Spleen (tissue), 11 donors: ENCODE results near the gene ENPP6. TPM values are rescaled to one million over a fixed set of nuclear protein-coding genes. Genes with fewer than 3 reads are reported as not detected.

Source experiments
- DNase-seq: peaks from one replicate; pipeline ENCODE4 v3.0.0-alpha.2; 2020
- H3K27ac ChIP-seq, 8 donors: fragments of 200-600 bp; sonication (generic) in 7 of 8; 1 replicate in 4 of 8; 2 replicates in 4 of 8; pipeline versions ENCODE4 v1.5.0 to v1.8.0; 2016 to 2021; ENCODE audit warnings: inconsistent platforms in 4 of 8, mild to moderate bottlenecking in 4 of 8, moderate library complexity in 1 of 8
- H3K27me3 ChIP-seq, 7 donors: fragments of 200-600 bp; sonication (generic) in 6 of 7; replicated peaks in 1 of 7; 1 replicate in 4 of 7; 2 replicates in 3 of 7; pipeline versions ENCODE4 v1.5.0 to v1.8.0; 2016 to 2021; ENCODE audit warnings: inconsistent platforms in 3 of 7, mild to moderate bottlenecking in 1 of 7
- H3K36me3 ChIP-seq, 6 donors: fragments of 200-600 bp; sonication (generic) in 5 of 6; 1 replicate in 4 of 6; 2 replicates in 2 of 6; pipeline versions ENCODE4 v1.5.0 to v1.8.0; 2016 to 2021; ENCODE audit warnings: inconsistent platforms in 2 of 6
- H3K4me1 ChIP-seq, 6 donors: fragments of 200-600 bp; sonication (generic) in 5 of 6; 1 replicate in 3 of 6; 2 replicates in 3 of 6; pipeline versions ENCODE4 v1.5.0 to v1.8.0; 2016 to 2021; ENCODE audit warnings: inconsistent platforms in 3 of 6
- H3K4me3 ChIP-seq, 8 donors: fragments of 200-600 bp; sonication (generic) in 7 of 8; 1 replicate in 4 of 8; 2 replicates in 4 of 8; pipeline versions ENCODE4 v1.5.0 to v1.8.0; 2016 to 2021; ENCODE audit warnings: inconsistent platforms in 4 of 8, mild to moderate bottlenecking in 4 of 8, moderate library complexity in 2 of 8
- H3K9me3 ChIP-seq, 8 donors: fragments of 200-600 bp; sonication (generic) in 7 of 8; 1 replicate in 4 of 8; 2 replicates in 4 of 8; pipeline versions ENCODE4 v1.5.0 to v1.8.0; 2016 to 2021; ENCODE audit warnings: inconsistent platforms in 4 of 8
- POLR2A ChIP-seq, 3 donors: fragments of 450-650 bp; IDR thresholded peaks; one replicate each; pipeline ENCODE4 v1.5.1; 2017; ENCODE audit warnings: antibody characterized with exemption in 3 of 3, mild to moderate bottlenecking in 1 of 3
- POLR2AphosphoS5 ChIP-seq, 3 donors: sonication (generic); formaldehyde crosslinking; IDR thresholded peaks; one replicate each; pipeline ENCODE4 v1.5.1; 2017; ENCODE audit warnings: antibody characterized with exemption in 3 of 3
- WGBS, 5 donors: extraction: QIAGEN DNeasy Blood & Tissue Kit in 3 of 5; methylation state at CpG; one replicate each; pipeline versions ENCODE4 v1.1.5 to v1.1.7; 2013 to 2018; 5-methylcytosine and 5-hydroxymethylcytosine counted together
- intact Hi-C: fragments of 100-400 bp; cut with DNase I; formaldehyde crosslinking; loops from one replicate; pipeline ENCODE4 v1.15.0; 2023; ENCODE audit warnings: low total_unique reads
- polyA plus RNA-seq, 3 donors: library from polyadenylated mRNA; stranded (reverse); fragments of 200-250 nt; gene quantifications; one replicate each; pipeline ENCODE4 v1.2.1, GENCODE V29; 2013
- total RNA-seq, 7 donors: library from RNA; depleted of rRNA in 3 of 7; stranded (reverse); fragments of >200 nt in 3 of 7; fragmentation: NEBNext Ultra II Directional in 4 of 7; extraction: Animal tissue kit (Norgen Biotek cat#: 25700) in 4 of 7; gene quantifications; one replicate each; pipeline versions ENCODE4 v1.1.0 to v1.2.1, GENCODE V29; 2016 to 2021
- TF ChIP-seq, protein P1 (sequence below), 11 experiments: fragments of 200-600 bp in 7 of 11; fragments of 450-650 bp in 4 of 11; sonication (generic) in 4 of 11; IDR thresholded peaks in 8 of 11; conservative IDR thresholded peaks in 3 of 11; 1 replicate in 7 of 11; 2 replicates in 4 of 11; pipeline versions ENCODE4 v1.4.0 to v1.8.0; 2016 to 2021; ENCODE audit warnings: antibody characterized with exemption in 11 of 11, inconsistent platforms in 4 of 11, mild to moderate bottlenecking in 1 of 11
- donor health status: healthy with polysubstance abuse.
- donor health status: DM: no; HTN: no; CAD: no; lungs with moderate emphysema.
- donor health status: DM: no; HTN: no; CAD: no.
- donor health status: Bipolar disorder and iron deficiency.
- donor health status: healthy.
- donor health status: DM: no; HTN: no; CAD: no.
- donor health status: DM: yes; HTN: yes; CAD: no.

ENPP6 gene
- total and polyA plus RNA-seq, 10 donors: 0.23 to 2.4 (median 1.1) TPM

- Histone ChIP-seq H3K27me3 (peaks cover 0 to 27% (median 0%) of the 10 kb centered on the region in 7 donors), H3K36me3 (no peaks in the 10 kb centered on the region), H3K9me3 (no peaks in the 10 kb centered on the region), H3K4me1 (peaks cover 0 to 21% (median 2%) of the 10 kb centered on the region in 6 donors), H3K27ac (no peak overlapping the region), H3K4me3 (no peak overlapping the region)
- 81 to 93% (median 83%) methylated on average over 4 of the region's 4 CpGs for WGBS, 5 donors
- TF ChIP-seq POLR2AphosphoS5 (IDR thresholded peaks at IDR 0.05) (no peak), POLR2A (IDR thresholded peaks at IDR 0.05) (no peak)
- TF ChIP-seq, protein P1, sequence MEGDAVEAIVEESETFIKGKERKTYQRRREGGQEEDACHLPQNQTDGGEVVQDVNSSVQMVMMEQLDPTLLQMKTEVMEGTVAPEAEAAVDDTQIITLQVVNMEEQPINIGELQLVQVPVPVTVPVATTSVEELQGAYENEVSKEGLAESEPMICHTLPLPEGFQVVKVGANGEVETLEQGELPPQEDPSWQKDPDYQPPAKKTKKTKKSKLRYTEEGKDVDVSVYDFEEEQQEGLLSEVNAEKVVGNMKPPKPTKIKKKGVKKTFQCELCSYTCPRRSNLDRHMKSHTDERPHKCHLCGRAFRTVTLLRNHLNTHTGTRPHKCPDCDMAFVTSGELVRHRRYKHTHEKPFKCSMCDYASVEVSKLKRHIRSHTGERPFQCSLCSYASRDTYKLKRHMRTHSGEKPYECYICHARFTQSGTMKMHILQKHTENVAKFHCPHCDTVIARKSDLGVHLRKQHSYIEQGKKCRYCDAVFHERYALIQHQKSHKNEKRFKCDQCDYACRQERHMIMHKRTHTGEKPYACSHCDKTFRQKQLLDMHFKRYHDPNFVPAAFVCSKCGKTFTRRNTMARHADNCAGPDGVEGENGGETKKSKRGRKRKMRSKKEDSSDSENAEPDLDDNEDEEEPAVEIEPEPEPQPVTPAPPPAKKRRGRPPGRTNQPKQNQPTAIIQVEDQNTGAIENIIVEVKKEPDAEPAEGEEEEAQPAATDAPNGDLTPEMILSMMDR (IDR thresholded peaks at IDR 0.05 in 8 of 11, conservative IDR thresholded peaks at IDR 0.05 in 3 of 11): no peak
- intact Hi-C loops: no loop called here
- DNase-seq: no peak
Observed at GRCh38 chr4:184232975-184233374, 15.3 kb upstream of the ENPP6 start.

GRCh38 chr4:184232202-184232601 lies 14.5 kb upstream of the ENPP6 start:
- H3K36me3 ChIP-seq: no peaks in the 10 kb centered on the region
- H3K9me3 ChIP-seq: no peaks in the 10 kb centered on the region
- H3K4me1 ChIP-seq: peaks cover 0 to 21% (median 2%) of the 10 kb centered on the region in 6 donors
- H3K27me3 ChIP-seq: peaks cover 0 to 35% (median 0%) of the 10 kb centered on the region in 7 donors
- no peak overlapping the region for H3K27ac ChIP-seq
- WGBS, 5 donors: 68 to 89% (median 78%) methylated on average over 1 of the region's 1 CpG
- no peak overlapping the region for H3K4me3 ChIP-seq
- TF ChIP-seq, protein P1 (IDR thresholded peaks at IDR 0.05 in 8 of 11, conservative IDR thresholded peaks at IDR 0.05 in 3 of 11): no peak
- no peak for TF ChIP-seq POLR2AphosphoS5 (IDR thresholded peaks at IDR 0.05)
- DNase-seq: no peak
- intact Hi-C loops: no loop called here

DNA sequence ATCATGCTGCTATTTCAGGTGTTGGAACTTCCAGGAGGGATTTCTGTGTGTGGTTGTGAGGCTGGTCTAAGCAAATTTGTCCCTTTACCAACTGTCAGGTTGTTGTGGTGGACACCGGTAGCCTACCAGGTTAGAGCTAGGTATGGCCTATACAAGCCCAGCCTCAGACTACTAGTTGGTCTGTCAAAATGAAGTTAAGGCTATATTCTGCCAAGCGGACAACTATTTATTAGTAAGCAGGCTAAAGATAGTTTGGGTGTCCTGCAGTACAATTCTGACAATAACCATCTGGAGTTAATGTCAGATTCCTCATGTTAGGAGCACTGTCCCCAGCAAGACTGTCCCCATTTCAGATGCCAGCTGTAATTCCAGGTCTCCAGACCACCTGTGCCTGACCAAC lies 13.9 kb upstream of the ENPP6 start:
- no peaks in the 10 kb centered on the region for H3K36me3 ChIP-seq
- intact Hi-C loops: no loop called here
- H3K27me3 ChIP-seq: peaks cover 0 to 37% (median 0%) of the 10 kb centered on the region in 7 donors
- peaks cover 0 to 21% (median 2%) of the 10 kb centered on the region in 6 donors for H3K4me1 ChIP-seq
- H3K4me3 ChIP-seq: no peak overlapping the region
- no peak overlapping the region for H3K27ac ChIP-seq
- TF ChIP-seq POLR2A (IDR thresholded peaks at IDR 0.05) (no peak), POLR2AphosphoS5 (IDR thresholded peaks at IDR 0.05) (no peak)
- TF ChIP-seq, protein P1 (IDR thresholded peaks at IDR 0.05 in 8 of 11, conservative IDR thresholded peaks at IDR 0.05 in 3 of 11): no peak
- no peak for DNase-seq
- 92 to 96% (median 93%) methylated on average over 2 of the region's 2 CpGs for WGBS, 5 donors
- H3K9me3 ChIP-seq: no peaks in the 10 kb centered on the region

DNA sequence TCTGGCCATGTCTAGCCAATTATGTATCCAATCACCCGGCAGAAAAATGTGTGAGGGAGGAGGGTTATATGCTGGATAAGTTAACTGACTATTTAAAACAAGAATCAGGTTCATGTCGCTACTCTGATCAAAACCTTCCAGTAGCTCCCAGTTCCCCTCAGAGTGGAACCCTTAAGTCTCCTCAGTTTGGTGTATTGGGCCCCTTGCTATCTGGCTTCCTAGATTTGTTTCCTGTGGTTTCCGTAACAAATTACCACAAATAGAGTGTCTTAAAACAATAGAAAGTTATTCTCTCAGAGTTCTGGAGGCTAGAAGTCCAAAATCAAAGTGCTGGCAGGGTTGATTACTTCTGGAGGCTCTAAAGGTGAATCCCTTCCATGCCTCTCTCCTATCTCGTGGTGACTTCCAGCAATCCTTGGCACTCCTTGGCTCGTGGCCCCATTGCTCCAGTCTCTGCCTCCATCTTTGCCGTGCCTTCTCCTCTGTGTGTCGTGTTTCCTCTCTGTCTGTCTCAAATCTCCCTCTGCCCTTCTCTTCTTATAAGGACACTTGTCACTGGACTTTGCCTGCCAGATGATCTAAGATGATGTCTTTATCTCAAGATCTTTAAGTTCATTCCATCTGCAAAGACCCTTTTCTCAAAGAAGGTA lies 10.5 kb upstream of the ENPP6 start:
- Histone ChIP-seq H3K9me3 (peaks cover 0 to 10% (median 4%) of the 10 kb centered on the region in 8 donors), H3K27ac (no peak overlapping the region), H3K4me1 (peaks cover 0 to 21% (median 2%) of the 10 kb centered on the region in 6 donors), H3K36me3 (no peaks in the 10 kb centered on the region), H3K4me3 (no peak overlapping the region), H3K27me3 (peaks cover 0 to 31% (median 0%) of the 10 kb centered on the region in 7 donors)
- intact Hi-C loops: no loop called here
- no peak for DNase-seq
- TF ChIP-seq POLR2A (IDR thresholded peaks at IDR 0.05) (no peak), POLR2AphosphoS5 (IDR thresholded peaks at IDR 0.05) (no peak)
- TF ChIP-seq, protein P1 (IDR thresholded peaks at IDR 0.05 in 8 of 11, conservative IDR thresholded peaks at IDR 0.05 in 3 of 11): no peak
- WGBS, 5 donors: 54 to 71% (median 61%) methylated on average over 7 of the region's 7 CpGs
